NCI-H510A (cell line): ENCODE data around the gene RNF151.
A peak's percentile ranks its signal among the peaks of the same experiment; 100 is the strongest.
"Not testable (repeated sequence)": the region's sequence is repeated elsewhere in the genome, so short reads cannot be mapped to it uniquely, and the experiment has no call there.

Experiments used
- DNase-seq: peaks from one replicate; lab custom pipeline; 2025; lab: John Stamatoyannopoulos, UW

RNF151 gene

GRCh38 chr16:1966460-1966859 lies at the start of gene RNF151:
Gene RNF151 (plus strand): TSS chr16:1966856. CDS start chr16:1966882, 26 bp downstream.
- DNase-seq: no peak

GRCh38 chr16:1917056-1917664 lies 49.5 kb upstream of the RNF151 start:
- no peak for DNase-seq

GRCh38 chr16:1917665-1918350 lies 48.8 kb upstream of the RNF151 start:
- no peak for DNase-seq

- DNase-seq: no peak
These were observed 48.0 kb upstream of the RNF151 start, which contains the start of gene HS3ST6 for GRCh38 chr16:1918351-1919326. Gene HS3ST6 (minus strand): TSS chr16:1918415. CDS start chr16:1918323, 92 bp downstream.

GRCh38 chr16:1919327-1919998 lies 47.2 kb upstream of the RNF151 start:
- DNase-seq: no peak

GRCh38 chr16:1920122-1920521 lies 46.5 kb upstream of the RNF151 start:
- not testable (repeated sequence) for DNase-seq

GRCh38 chr16:1920727-1921171 lies 45.9 kb upstream of the RNF151 start:
- DNase-seq: no peak

GRCh38 chr16:1922357-1922756 lies 44.3 kb upstream of the RNF151 start:
- no peak for DNase-seq

GRCh38 chr16:1923299-1924034 lies 43.2 kb upstream of the RNF151 start:
- no peak for DNase-seq

- no peak for DNase-seq
These were observed 42.6 kb upstream of the RNF151 start for GRCh38 chr16:1924095-1924494.

- no peak for DNase-seq
These were observed 40.4 kb upstream of the RNF151 start for GRCh38 chr16:1926271-1926670.

GRCh38 chr16:1929105-1929504 lies 37.6 kb upstream of the RNF151 start:
- DNase-seq: no peak

GRCh38 chr16:1929578-1930337 lies 36.9 kb upstream of the RNF151 start:
- peak; percentile 58 for DNase-seq

- DNase-seq: no peak
These were observed 36.3 kb upstream of the RNF151 start for GRCh38 chr16:1930338-1930720.

GRCh38 chr16:1932050-1933028 lies 34.3 kb upstream of the RNF151 start:
- DNase-seq: no peak

GRCh38 chr16:1933097-1933661 lies 33.5 kb upstream of the RNF151 start:
- DNase-seq: no peak

GRCh38 chr16:1936945-1937479 lies 29.6 kb upstream of the RNF151 start:
- DNase-seq: no peak

- no peak for DNase-seq
These were observed 28.3 kb upstream of the RNF151 start for GRCh38 chr16:1938316-1938715.

GRCh38 chr16:1938910-1939309 lies 27.7 kb upstream of the RNF151 start:
- DNase-seq: no peak
